Activated CD4-positive, alpha-beta T cell treated with anti-CD3 and anti-CD28 coated beads for 36 hours (primary cell): ENCODE results near the gene LRRIQ4. TPM values are rescaled to one million over a fixed set of nuclear protein-coding genes. Genes with fewer than 3 reads are reported as not detected.

ENCODE experiments used
- ATAC-seq: fragments of 200-7000 bp; cut with Tn5 transposase; one replicate; pipeline ENCODE4 v1.10.0; 2021; ENCODE audit warnings: mild to moderate bottlenecking, moderate library complexity
- CTCF ChIA-PET: fragments of 350-600 bp; sonication (Branson Sonifier 250); formaldehyde crosslinking; loops from one replicate; lab custom pipeline; 2021; ENCODE audit warnings: antibody characterized with exemption; lab: Charles Lee
- POLR2A ChIA-PET: fragments of 350-600 bp; sonication (Branson Sonifier 250); formaldehyde crosslinking; loops from one replicate; lab custom pipeline; 2021; ENCODE audit warnings: antibody characterized with exemption, inconsistent platforms; lab: Charles Lee
- DNase-seq: peaks from one replicate; pipeline ENCODE4 v3.0.0-alpha.2; 2020
- H3K27ac Mint-ChIP-seq: one replicate; pipeline ENCODE4 v1.8.0; 2021; ENCODE audit warnings: mixed read lengths
- H3K27me3 Mint-ChIP-seq: one replicate; pipeline ENCODE4 v1.8.0; 2021; ENCODE audit warnings: mixed read lengths
- H3K36me3 Mint-ChIP-seq: one replicate; pipeline ENCODE4 v1.8.0; 2021; ENCODE audit warnings: low read depth, mixed read lengths
- H3K4me1 Mint-ChIP-seq: one replicate; pipeline ENCODE4 v1.8.0; 2021; ENCODE audit warnings: mixed read lengths
- H3K4me3 Mint-ChIP-seq: one replicate; pipeline ENCODE4 v1.8.0; 2021; ENCODE audit warnings: mild to moderate bottlenecking, moderate library complexity, mixed read lengths
- H3K9me3 Mint-ChIP-seq: one replicate; pipeline ENCODE4 v1.8.0; 2021; ENCODE audit warnings: low read depth, mixed read lengths
- intact Hi-C, 2 experiments: fragments of 100-400 bp; cut with DNase I in 1 of 2; cut with micrococcal nuclease in 1 of 2; formaldehyde crosslinking; loops; one replicate each; pipeline versions ENCODE4 v1.14.2 to v1.15.1; 2022 to 2024; cut with DNase I, micrococcal nuclease
- total RNA-seq, 2 experiments: library from RNA; stranded (reverse); gene quantifications; one replicate each; pipeline ENCODE4 v1.2.3, GENCODE V29; 2021

The LRRIQ4 gene
- total RNA-seq, 2 experiments from 2014 or later = 0.09 to 0.12 TPM

- peaks cover 11% of the 10 kb centered on the region for H3K27me3 Mint-ChIP-seq
- ChIA-PET CTCF (interaction anchor here (0.6 to 1.8 kb wide), 3 partner anchors 8 to 108 kb away, joined by 3 to 6 read pairs (median 3); no protein-coding TSS in a partner anchor), POLR2A (no interaction called here)
- no peak overlapping the region for H3K27ac Mint-ChIP-seq
- no peaks in the 10 kb centered on the region for H3K4me1 Mint-ChIP-seq
- intact Hi-C loops = no loop called here
- ATAC-seq (no peak), DNase-seq (no peak)
- no peak overlapping the region for H3K4me3 Mint-ChIP-seq
- no peaks in the 10 kb centered on the region for H3K36me3 Mint-ChIP-seq
- no peaks in the 10 kb centered on the region for H3K9me3 Mint-ChIP-seq
Measured at GRCh38 chr3:169857811-169858210, 45.1 kb downstream of the LRRIQ4 start.

GRCh38 chr3:169861871-169862270 is 49.2 kb downstream of the LRRIQ4 start:
- DNase-seq (no peak), ATAC-seq (no peak)
- ChIA-PET CTCF (interaction anchor here (0.5 to 3.7 kb wide), 12 partner anchors 10 to 396 kb away, joined by 3 to 17 read pairs (median 3); partner anchors contain the start of genes LRRC34 and LRRIQ4), POLR2A (interaction anchor here (0.6 to 0.9 kb wide), 3 partner anchors 106 to 500 kb away, joined by 3 to 6 read pairs (median 4); partner anchors contain the start of gene PHC3)
- no peaks in the 10 kb centered on the region for H3K36me3 Mint-ChIP-seq
- H3K9me3 Mint-ChIP-seq = no peaks in the 10 kb centered on the region
- H3K27ac Mint-ChIP-seq = no peak overlapping the region
- no peak overlapping the region for H3K4me3 Mint-ChIP-seq
- H3K27me3 Mint-ChIP-seq = peaks cover 10% of the 10 kb centered on the region
- intact Hi-C loops = loop anchor here (5.0 to 10.0 kb wide), 8 partner anchors 50 to 550 kb away; partner anchors contain the start of genes GPR160 (in 1 of the 2), LRRC34 (in 1 of the 2), LRRIQ4 (in 1 of the 2) and SEC62 (in 1 of the 2)
- H3K4me1 Mint-ChIP-seq = peaks cover 18% of the 10 kb centered on the region

GRCh38 chr3:169863458-169863899 is 50.8 kb downstream of the LRRIQ4 start:
- DNase-seq = peak; percentile 77
- Mint-ChIP-seq H3K36me3 (no peaks in the 10 kb centered on the region), H3K4me3 (no peak overlapping the region), H3K9me3 (no peaks in the 10 kb centered on the region), H3K27me3 (peaks cover 4% of the 10 kb centered on the region), H3K4me1 (peaks cover 18% of the 10 kb centered on the region), H3K27ac (no peak overlapping the region)
- intact Hi-C loops = loop anchor here (1.0 to 10.0 kb wide), 12 partner anchors 51 to 949 kb away; partner anchors contain the start of genes SEC62 (in 2 of the 2), GPR160 (in 1 of the 2), LRRC34 (in 1 of the 2) and LRRIQ4 (in 1 of the 2)
- ChIA-PET POLR2A (no interaction called here), CTCF (interaction anchor here (0.7 to 3.7 kb wide), 13 partner anchors 17 to 550 kb away, joined by 3 to 17 read pairs (median 4); no protein-coding TSS in a partner anchor)
- peak; percentile 61 for ATAC-seq

GRCh38 chr3:169864270-169864669 is 51.6 kb downstream of the LRRIQ4 start:
- H3K4me1 Mint-ChIP-seq = peaks cover 18% of the 10 kb centered on the region
- no peak overlapping the region for H3K4me3 Mint-ChIP-seq
- peak; percentile 40 for ATAC-seq
- intact Hi-C loops = loop anchor here (5.0 to 10.0 kb wide), 8 partner anchors 52 to 548 kb away; partner anchors contain the start of genes GPR160 (in 1 of the 2), LRRC34 (in 1 of the 2), LRRIQ4 (in 1 of the 2) and SEC62 (in 1 of the 2)
- no peak for DNase-seq
- H3K36me3 Mint-ChIP-seq = no peaks in the 10 kb centered on the region
- H3K27ac Mint-ChIP-seq = no peak overlapping the region
- H3K27me3 Mint-ChIP-seq = peaks cover 4% of the 10 kb centered on the region
- ChIA-PET POLR2A (no interaction called here), CTCF (interaction anchor here (0.7 to 3.7 kb wide), 6 partner anchors 19 to 203 kb away, joined by 3 to 17 read pairs (median 3); no protein-coding TSS in a partner anchor)
- H3K9me3 Mint-ChIP-seq = no peaks in the 10 kb centered on the region

GRCh38 chr3:169865176-169865767 is 52.6 kb downstream of the LRRIQ4 start:
- ChIA-PET POLR2A (no interaction called here), CTCF (interaction anchor here (0.6 to 3.7 kb wide), 9 partner anchors 8 to 412 kb away, joined by 3 to 17 read pairs (median 3); no protein-coding TSS in a partner anchor)
- peak overlapping the region; percentile 58 for H3K27ac Mint-ChIP-seq
- DNase-seq (peak; percentile 44), ATAC-seq (peak; percentile 70)
- H3K4me3 Mint-ChIP-seq = no peak overlapping the region
- H3K4me1 Mint-ChIP-seq = peaks cover 24% of the 10 kb centered on the region
- intact Hi-C loops = loop anchor here in 1 of 2 experiments (10.0 kb wide), 1 partner anchor 310 kb away; no protein-coding TSS in a partner anchor
- no peaks in the 10 kb centered on the region for H3K9me3 Mint-ChIP-seq
- peaks cover 4% of the 10 kb centered on the region for H3K27me3 Mint-ChIP-seq
- no peaks in the 10 kb centered on the region for H3K36me3 Mint-ChIP-seq

- Mint-ChIP-seq H3K36me3 (no peaks in the 10 kb centered on the region), H3K4me3 (no peak overlapping the region), H3K27ac (no peak overlapping the region), H3K27me3 (peaks cover 3% of the 10 kb centered on the region), H3K4me1 (peaks cover 38% of the 10 kb centered on the region), H3K9me3 (no peaks in the 10 kb centered on the region)
- ChIA-PET POLR2A (no interaction called here), CTCF (interaction anchor here (0.8 kb wide), 3 partner anchors 33 to 981 kb away, joined by 3 read pairs; no protein-coding TSS in a partner anchor)
- DNase-seq (no peak), ATAC-seq (no peak)
- intact Hi-C loops = loop anchor here in 1 of 2 experiments (10.0 kb wide), 1 partner anchor 307 kb away; no protein-coding TSS in a partner anchor
Measured at GRCh38 chr3:169867584-169868210, 55.0 kb downstream of the LRRIQ4 start.

GRCh38 chr3:169868369-169868768 is 55.7 kb downstream of the LRRIQ4 start:
- no peak overlapping the region for H3K4me3 Mint-ChIP-seq
- H3K36me3 Mint-ChIP-seq = no peaks in the 10 kb centered on the region
- no peak for ATAC-seq
- no peak overlapping the region for H3K27ac Mint-ChIP-seq
- intact Hi-C loops = loop anchor here in 1 of 2 experiments (10.0 kb wide), 1 partner anchor 306 kb away; no protein-coding TSS in a partner anchor
- CTCF ChIA-PET = interaction anchor here (0.8 kb wide), 1 partner anchor 980 kb away, joined by 3 read pairs; no protein-coding TSS in a partner anchor
- DNase-seq = no peak
- no peaks in the 10 kb centered on the region for H3K9me3 Mint-ChIP-seq
- POLR2A ChIA-PET = no interaction called here
- H3K4me1 Mint-ChIP-seq = peaks cover 38% of the 10 kb centered on the region
- H3K27me3 Mint-ChIP-seq = peaks cover 3% of the 10 kb centered on the region

- no peaks in the 10 kb centered on the region for H3K9me3 Mint-ChIP-seq
- peaks cover 30% of the 10 kb centered on the region for H3K4me1 Mint-ChIP-seq
- ATAC-seq = no peak
Measured at GRCh38 chr3:169869484-169870220, 57.0 kb downstream of the LRRIQ4 start, which contains the start of gene LRRC31. Gene LRRC31 (minus strand): TSS chr3:169869935. CDS start chr3:169869807, 128 bp downstream.

GRCh38 chr3:169871129-169871886 is 58.6 kb downstream of the LRRIQ4 start:
- Mint-ChIP-seq H3K4me3 (no peak overlapping the region), H3K27me3 (peaks cover 2% of the 10 kb centered on the region), H3K36me3 (no peaks in the 10 kb centered on the region), H3K4me1 (peaks cover 20% of the 10 kb centered on the region), H3K27ac (no peak overlapping the region), H3K9me3 (no peaks in the 10 kb centered on the region)
- intact Hi-C loops = no loop called here
- CTCF ChIA-PET = interaction anchor here (0.5 to 1.3 kb wide), 3 partner anchors 10 to 738 kb away, joined by 3 to 4 read pairs (median 3); no protein-coding TSS in a partner anchor
- ATAC-seq (no peak), DNase-seq (peak; percentile 9)
- POLR2A ChIA-PET = no interaction called here

More at GRCh38 chr3:169869484-169870220, 57.0 kb downstream of the LRRIQ4 start, which contains the start of gene LRRC31:
- ChIA-PET CTCF (no interaction called here), POLR2A (no interaction called here)
- H3K27ac Mint-ChIP-seq = no peak within 1 kb of the TSS
- H3K4me3 Mint-ChIP-seq = no peak within 1 kb of the TSS
- intact Hi-C loops = loop anchor here in 1 of 2 experiments (10.0 kb wide), 1 partner anchor 305 kb away; no protein-coding TSS in a partner anchor
- peaks cover under 1% of the 10 kb centered on the region for H3K27me3 Mint-ChIP-seq
- no peak for DNase-seq
- H3K36me3 Mint-ChIP-seq = no peaks in the 10 kb centered on the region

- Mint-ChIP-seq H3K27me3 (peaks cover 2% of the 10 kb centered on the region), H3K9me3 (no peaks in the 10 kb centered on the region), H3K36me3 (no peaks in the 10 kb centered on the region), H3K4me3 (no peak overlapping the region), H3K27ac (no peak overlapping the region), H3K4me1 (no peaks in the 10 kb centered on the region)
- intact Hi-C loops = no loop called here
- DNase-seq (no peak), ATAC-seq (no peak)
- ChIA-PET CTCF (no interaction called here), POLR2A (no interaction called here)
Measured at GRCh38 chr3:169879013-169879557, 66.4 kb downstream of the LRRIQ4 start.
